HG03066 (cell line): ENCODE results near the gene TMPRSS11D.

Experiments
- ATAC-seq: cut with Tn5 transposase; IDR thresholded peaks from one replicate; pipeline ENCODE4 v1.9.1; 2021; ENCODE audit warnings: low read depth; ENCODE audit not compliant: unreplicated experiment

The TMPRSS11D gene

DNA sequence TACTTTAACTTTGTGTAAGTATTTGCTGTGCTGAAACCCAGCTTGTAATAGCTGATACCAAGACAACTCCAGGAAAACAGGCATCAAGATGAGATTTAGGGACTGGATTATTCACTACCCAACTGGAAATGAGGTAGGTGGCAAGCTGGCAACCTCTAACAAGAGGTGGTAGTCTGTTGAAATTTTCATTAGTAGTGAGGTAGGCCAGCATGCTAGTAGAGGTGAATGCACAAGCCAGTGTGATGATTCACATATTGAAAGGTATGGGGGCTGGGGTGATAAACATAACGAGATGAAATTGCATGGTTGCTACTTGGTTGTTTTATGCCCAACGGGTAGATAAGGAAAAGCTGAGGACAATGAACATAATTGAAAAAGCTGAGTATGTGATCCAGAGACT is 8.5 kb upstream of the TMPRSS11D start:
- no peak for ATAC-seq

DNA sequence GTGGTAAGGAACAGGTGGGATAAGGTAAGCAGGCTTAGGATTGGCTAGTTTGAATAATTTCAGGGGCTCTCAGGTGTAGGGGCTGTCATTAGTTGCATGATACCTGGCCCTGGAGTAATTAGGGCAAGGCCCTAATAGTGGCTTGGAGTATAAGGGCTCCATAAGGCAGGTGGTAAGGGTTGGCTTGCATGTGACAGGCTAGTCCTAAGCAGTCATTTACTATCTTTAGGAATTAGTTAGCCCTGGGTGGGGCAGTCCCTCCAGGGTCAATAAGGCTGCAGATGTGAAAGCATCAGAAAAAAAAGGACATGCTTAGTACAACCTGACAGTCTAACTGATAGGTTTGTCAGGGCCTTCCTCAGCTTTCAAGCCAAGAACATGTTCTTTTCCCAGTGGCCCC is 7.8 kb upstream of the TMPRSS11D start:
- no peak for ATAC-seq

DNA sequence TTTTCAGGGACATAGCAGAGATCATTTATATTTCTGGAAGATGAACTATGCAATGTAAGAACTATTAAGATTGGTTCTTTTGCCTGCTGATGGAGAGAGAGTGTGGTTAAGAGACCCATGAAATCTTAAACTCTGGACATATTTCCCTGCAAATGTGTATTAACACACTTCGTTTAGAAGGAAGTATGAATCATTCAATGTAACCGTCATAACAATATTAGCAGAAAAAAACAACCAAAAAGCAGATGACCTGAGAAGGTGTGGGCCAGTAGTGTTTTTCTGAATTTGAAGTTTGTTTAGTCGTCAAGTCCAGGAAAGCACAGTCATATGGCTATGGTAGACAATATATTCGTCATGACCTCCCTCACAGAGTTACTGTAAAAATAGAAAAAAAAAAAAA is 2.5 kb upstream of the TMPRSS11D start:
- no peak for ATAC-seq

DNA sequence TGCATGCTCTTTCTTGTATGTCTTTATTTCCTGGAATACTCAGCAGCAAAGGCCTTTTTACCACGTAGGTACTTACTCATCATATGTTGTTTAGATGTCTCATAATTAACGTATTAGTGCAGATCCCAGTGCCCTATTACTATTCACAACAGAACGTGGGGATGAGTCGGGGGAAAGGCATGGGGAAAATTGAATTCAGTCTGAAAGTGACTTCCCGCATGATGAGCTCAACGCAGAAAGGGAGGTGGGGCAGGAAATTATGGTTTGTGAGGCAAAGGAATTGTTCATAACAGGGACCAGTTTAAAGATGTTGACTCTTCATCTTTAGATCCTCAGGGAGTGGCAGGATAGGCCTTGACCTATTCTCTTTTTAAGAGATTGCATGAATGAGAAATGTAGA is 2.0 kb upstream of the TMPRSS11D start:
- ATAC-seq: no peak

DNA sequence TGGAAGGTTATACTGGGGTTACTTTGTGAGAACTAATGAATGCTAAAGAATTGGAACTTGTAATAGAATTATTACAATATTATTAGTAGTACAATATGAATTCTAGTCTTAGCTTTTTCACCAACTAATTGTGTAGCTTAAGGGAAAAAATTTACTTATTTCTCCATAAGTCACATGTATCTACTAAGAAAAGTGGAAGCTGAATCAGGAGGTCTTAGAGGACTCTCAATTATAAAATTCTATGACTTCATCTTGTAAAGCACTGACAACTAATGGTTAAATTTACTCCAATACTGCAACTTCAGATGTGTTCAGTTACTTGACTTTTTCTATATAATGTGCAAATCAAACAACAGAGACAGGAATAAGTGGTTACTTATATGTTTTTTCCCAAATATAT is 899 bp upstream of the TMPRSS11D start:
- no peak for ATAC-seq

DNA sequence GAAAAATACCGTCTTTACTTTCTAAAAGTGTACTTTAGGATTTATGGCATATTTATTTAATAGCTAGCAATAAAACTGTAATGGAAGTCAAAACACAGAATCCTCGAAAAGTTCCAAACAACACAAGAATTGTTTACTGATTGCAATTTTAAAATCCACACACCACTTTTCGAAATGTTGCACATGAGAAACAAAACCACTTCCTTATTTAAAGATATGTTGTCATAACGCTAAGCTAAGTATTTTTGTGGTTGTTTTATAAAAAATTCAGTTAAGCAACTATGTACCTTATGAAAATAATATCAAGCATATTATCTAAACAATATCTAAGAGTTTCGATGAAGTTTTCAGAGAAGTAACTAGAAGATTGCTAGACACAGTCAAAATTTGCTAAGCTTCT is 344 bp downstream of the TMPRSS11D start:
- no peak for ATAC-seq

DNA sequence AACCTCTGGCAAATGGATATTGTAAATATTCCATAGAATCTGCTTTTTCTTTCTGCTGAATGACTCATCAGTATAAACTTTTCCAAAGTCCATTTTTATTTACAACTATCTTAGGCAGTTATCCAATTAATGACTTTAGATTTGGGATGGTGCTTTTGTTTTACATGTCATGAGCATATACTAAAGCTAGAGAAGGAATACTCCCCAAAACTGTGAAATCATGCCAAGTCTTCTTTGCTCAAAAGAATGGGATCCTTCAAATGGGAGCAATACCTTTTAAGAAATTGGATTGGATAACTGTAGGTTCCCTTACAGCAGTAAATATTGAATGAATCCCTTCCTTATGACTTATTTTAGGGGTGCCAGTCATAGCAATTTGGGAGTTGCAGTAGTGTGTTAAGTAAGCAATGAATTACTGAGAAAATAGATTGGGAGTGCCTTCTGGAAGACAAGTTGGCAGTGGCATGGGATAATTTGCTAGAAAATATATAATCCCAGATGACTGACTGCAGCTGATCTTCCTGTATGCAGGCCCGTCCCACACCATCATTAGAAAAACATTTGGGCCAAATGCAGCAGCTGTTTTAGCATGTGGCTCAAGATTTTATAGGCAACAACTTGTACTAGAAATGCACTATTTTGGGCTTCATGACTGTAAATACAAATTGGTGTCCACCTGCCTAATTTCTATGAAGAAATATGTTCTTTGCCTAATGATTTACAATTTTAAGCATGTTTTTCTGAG is 2.8 kb downstream of the TMPRSS11D start:
- no peak for ATAC-seq

DNA sequence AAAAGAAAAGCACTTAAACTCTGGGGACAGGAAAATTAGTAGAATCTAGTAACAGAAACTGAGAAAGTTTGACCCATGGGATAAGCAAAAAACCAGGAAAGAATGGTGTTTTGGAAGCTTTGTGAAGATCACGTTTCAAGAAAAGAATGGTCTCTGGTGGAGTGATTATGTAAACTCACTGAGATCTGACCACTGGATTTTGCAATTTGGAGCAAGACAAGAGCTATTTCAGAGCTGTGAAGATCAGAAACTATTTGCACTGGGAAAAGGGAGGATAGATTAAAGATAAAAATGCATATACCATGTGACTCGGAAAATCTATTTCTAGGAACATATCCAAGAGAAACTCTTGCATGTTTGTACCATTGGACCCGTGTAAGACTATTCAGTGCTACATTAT is 4.3 kb downstream of the TMPRSS11D start:
- no peak for ATAC-seq

DNA sequence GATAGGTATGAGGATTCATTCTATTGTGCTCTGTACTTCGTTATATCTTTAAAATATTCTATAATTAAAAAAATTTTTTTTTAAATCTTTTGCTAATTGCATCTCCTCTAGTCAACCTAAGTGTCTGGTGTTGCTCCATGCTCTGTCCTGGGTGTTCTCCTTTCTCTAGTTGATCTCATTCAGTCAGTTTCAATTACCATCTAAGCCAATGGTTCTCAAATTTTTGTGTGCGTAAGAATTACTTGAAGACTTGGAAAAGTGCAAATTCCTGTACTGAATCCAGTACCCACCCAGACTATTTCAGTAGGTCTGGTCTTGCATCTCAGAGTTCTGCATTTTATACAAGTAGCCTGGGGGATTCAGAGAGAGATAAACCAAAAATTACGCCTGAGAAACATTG is 6.7 kb downstream of the TMPRSS11D start:
- ATAC-seq: no peak

DNA sequence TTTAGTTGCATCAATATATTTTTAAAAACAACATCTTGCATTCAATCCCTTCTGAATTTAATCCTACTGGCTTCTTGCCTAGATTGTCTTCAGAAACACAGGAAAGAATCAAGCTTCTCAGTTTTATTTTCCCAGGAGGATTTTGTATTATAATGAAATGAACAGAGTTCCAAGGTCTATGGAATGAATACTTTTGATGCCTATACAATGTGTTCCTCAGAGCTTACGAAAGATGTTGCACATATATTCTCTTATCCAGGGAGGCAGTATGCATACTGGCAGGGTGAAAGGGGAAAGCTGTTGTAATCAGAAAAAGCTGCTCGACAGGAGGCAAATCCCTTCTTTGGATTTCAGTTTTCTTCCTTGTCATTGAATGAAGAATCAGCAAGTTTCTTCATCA is 8.8 kb downstream of the TMPRSS11D start:
- ATAC-seq: no peak

DNA sequence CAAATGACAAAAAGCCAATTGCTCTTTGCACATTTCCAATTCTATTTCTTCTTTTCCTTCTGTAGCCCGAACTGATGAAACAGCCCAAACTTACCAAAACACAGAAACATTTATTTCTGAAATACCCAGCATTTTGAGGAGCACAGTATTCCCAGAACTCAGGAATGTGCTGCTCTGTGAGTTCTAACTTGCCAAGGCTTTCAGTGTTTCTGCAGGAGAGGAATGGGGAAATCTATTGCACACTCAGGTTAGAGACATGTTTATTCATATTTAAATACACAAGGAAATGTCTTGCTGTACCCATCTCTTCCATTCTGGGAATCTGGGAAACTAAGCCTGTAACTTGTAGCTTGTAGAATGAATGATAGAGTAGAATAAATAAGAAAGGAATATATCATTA is 10.7 kb downstream of the TMPRSS11D start:
- ATAC-seq: no peak

DNA sequence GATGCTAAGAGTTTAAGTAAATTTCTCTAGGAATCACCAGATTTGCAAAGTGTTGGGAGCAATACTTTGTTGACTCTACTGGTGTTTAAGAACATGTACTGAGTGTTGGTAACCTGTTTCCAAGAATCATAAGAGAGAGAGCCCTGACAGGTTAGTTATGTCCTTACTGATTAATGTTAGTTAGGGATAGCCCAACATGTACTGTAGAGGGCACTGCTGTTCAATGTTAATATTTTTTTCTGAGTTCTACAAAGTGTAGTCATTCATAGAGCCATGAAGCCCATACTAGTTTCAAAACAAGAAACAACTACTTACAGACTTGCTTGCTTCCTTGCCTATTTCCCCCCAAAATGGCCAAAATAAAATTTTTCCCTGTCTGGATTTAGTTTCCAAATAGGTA is 11.9 kb downstream of the TMPRSS11D start:
- ATAC-seq: peak; percentile 75

DNA sequence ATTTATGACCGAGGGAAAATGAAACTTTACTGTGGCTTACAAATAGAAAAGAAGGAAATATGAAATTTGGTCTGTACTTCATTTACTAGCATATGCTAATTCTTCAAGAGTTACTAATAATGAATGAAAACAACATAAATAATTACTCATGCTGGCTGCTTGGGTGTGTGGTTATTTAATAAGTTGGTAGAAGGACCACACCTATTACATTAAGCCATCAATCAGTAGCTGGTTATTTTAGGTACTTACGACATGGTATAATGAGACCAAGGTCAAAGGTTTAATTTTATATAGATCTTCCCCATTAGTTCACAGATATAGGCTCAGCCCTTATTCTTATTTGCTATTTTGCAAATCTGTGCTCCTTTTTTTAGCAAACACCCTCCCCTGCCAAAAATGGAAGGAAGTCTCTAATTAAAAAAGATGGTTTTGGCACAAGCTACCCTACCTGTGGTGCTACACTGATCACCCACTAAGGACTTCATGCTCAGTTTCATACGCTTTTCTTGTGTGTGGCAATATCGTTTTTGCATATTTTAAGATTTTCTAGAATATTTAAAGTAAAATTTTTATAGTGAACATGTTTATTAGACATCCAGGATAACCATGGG is 14.1 kb downstream of the TMPRSS11D start:
- no peak for ATAC-seq

DNA sequence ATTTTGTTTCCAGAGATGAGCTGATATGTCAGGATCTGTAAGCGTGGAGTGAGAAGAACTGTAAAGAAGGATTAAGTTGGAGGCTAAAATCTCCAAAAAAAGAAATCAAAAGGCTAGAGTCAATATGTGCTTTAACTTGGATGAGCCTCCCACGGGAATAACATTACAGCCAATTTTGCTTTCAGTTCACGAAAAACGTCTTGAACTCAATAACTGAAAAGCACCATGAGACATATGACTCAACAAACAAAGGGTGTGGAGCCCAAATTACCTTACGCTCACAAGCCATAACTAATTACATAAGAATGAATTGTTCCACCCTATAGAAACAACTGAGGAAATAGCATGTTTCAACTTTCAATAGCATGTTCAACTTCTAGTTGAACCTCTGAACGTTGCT is 22.3 kb downstream of the TMPRSS11D start:
- no peak for ATAC-seq

DNA sequence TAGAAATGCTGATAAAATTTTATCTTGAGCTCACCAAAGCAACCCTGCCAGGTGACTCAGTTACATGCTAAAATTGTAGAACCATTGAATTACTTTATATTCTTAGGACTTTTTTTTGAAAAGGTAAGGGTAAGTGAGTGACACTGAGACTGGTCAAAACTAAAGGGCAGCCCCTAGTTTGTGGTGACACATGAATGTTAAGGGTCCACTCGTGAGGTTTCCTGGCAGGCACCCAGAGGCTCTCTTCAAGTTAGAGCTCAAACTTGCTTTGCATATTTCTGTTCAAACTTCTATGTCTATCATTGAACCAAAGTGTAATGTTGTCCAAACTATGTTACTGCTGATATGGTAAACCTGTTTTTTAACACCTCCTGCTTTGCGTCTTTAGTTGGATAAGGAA is 30.5 kb downstream of the TMPRSS11D start:
- ATAC-seq: no peak

DNA sequence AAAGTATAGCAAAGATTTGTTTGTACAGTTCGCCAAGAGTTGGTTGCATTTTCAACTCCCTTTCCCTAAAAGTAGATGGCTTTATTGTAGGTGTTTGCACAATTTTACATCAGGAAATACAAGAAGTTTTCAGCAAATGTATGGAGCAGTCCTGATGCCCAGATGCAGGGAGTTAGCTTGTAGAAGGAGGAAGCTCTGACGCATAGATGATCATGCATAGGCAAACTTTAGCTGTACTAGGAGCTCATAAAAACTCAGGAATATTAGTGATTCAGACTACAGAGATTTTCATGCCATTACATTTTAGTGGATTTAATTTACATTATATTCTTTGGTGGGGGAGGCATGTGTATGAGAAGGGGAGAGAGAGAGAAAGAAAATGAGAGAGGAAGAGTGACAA is 62.9 kb downstream of the TMPRSS11D start:
- no peak for ATAC-seq

DNA sequence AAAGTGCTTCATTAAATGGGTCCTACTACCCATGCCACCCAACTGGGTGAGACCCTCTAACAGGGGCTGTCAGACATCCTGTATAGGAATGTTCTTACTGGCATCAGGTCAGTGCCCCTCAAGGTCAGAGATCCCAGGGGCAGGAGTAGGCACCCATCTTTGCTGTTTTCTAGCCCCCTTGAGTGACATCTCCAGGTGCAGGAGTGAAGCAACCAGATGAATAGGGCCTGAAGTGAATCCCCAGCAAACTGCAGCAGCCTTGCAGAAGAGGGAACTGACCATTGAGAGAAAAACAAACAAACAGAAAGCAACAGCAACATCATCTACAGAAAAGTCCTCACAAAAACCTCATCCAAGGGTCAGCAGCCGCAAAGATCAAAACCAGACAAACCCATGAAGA is 73.8 kb downstream of the TMPRSS11D start:
- no peak for ATAC-seq

DNA sequence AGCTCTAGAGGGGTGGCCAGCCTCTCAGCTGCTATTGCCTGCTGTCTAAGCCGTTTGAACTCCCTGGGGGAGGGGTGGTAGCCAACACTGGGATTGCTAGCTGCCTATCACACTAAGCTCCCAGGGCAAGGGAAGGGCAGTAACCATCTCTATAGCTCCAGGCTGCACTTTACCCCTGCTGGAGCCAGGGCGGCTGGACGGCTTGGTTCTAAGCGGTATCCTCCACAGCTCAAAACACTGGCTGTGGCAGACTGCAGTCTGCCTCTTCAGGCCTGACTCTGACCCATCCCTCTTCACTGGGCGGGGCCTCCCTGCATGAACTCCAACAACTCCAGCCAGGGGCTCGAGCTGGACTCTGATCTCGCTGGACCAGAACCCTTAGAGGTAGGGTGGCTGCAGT is 74.3 kb downstream of the TMPRSS11D start:
- ATAC-seq: no peak

DNA sequence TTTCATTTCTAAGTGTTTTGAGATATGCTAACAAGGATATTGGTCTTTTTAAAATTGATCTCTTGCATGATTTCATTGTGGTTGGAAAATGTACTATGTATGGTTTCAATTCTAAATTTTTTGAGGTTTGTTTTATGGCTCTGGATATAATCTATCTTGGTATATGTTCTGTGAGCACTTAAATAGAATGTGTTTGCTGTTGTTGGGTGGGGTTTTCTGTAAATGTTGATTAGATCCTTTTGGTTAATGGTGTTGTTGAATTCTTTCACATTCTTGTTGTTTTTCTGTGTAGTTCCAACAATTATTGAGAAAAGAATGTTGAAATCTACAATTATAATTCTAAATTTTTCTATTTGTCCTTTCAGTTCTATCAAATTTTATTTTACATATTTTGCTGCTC is 87.0 kb downstream of the TMPRSS11D start:
- ATAC-seq: no peak

DNA sequence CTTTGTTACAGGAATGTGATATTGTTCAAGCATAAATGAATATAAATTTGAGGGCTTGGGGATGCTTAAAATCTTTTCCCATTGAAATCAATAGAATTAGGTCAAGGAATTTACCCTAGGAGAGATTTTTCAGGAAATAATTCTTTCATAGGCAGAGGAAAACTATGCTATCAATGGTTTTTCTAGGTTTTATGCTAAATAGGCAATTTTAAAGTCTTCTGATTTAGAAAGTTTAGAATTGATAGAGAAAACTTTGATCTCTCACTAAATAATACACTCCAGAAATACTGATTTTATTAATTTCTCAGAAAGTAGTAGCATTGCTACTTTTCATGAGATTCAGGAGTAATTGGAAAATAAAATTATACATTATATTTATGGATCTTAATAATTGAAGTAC is 93.1 kb downstream of the TMPRSS11D start:
- no peak for ATAC-seq

DNA sequence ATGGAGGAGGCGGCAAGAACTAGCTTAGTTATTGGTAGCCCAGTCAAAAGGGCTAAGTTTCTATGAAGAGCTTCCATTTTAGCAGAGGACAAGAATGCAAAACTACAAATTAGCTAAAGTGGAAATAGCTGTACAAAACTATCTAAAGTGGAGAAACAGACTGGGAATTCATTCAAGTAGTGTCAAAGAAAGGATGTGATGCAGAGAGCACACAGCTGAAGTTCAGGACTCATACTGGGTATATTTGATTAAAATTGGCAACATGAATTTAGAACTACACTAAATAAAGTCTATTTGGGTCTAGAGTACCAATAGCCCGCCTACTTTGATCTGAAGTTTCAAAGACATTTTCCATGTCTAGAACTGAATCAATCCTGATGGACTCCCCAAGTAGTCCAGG is 96.5 kb downstream of the TMPRSS11D start:
- no peak for ATAC-seq

DNA sequence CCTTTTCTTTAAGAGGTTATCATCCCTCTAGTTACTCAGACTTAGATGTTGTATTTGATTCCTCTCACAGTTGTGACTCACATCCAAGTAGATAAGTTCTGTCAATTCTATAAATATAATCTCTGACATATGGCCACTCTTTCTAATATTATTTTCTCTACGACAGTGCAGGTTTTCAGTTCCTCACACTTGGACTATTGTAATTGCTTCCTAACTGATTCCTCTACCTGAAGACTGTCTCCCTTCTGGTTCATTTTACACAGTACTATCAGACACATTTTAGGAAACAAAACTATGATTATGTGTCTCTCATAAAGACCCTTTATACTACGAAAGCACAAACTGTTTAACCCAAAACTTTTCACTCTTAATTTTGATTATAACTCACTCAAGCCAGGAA is 98.3 kb downstream of the TMPRSS11D start:
- ATAC-seq: no peak

DNA sequence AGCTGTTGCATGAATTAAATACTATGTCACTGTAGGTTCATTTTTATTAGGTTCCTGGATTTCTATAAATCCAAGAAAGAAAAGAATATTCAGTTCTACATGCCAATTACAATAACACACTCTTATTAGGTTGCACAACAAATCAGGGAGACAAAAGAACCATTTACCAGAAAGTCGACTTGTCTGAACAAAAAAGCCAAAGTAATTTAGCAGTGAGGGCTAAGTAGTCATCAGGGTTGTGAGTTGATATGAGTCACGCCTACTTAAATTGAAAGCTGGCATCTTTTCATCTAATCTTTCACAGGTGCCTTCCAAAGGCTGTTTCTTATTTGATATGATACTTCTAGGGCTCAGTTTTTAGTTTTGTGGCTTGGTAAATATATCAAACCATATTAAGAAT is 104.2 kb downstream of the TMPRSS11D start:
- ATAC-seq: no peak
